ENCODE results near the gene WWOX. TPM values are rescaled to one million over a fixed set of nuclear protein-coding genes. Genes with fewer than 3 reads are reported as not detected.

Gene WWOX
- polyA plus RNA-seq, 1 donor from 2014 or later = 25.6 TPM

DNA sequence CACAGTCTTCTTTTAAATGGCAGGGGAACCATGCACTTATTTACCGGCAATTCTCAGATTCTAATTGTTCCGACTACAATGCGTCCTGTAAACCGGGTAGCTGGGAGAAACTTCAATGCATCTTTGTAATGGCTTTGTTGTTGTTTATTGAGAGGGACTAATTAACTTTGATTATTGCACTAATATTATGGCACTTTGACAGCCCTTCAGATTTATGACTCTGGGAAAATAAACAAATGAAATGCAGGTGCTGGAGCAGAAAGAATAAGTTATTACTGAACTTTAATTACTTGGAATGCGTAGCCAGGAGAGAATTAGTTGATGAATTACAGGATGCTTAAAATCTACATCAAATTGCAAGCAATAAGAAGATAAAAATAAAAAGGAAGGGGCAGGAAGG, 77.0 kb downstream of the WWOX start:
- Histone ChIP-seq H3K4me3 (ENCODE audit: low read length) (no peak overlapping the region), H3K27me3 (ENCODE audit: insufficient read depth, low read depth, low read length) (no peaks in the 10 kb centered on the region)

DNA sequence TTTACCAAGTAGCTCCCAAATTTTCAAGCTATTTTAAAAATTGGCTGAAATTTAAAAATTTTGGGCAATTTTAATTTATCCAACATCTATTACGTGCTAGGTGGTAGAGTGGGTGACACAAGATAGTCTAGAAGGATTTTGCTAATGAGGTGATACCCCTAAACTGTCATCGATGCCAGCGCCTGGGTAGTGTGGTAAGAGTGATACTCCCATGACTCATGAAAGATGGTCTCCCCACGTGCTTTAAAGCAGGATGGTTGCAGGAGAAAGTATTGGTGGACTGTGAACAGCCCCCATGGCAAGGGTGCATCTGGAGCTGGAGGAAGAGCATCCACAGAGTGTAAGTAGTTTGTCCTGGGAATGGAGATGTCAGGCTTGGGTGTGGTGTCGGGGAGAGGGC, 77.8 kb downstream of the WWOX start:
- H3F3A ChIP-seq (ENCODE audit: insufficient read depth, low read length, poor library complexity, severe bottlenecking) = no peaks in the 10 kb centered on the region
- H3K9me3 ChIP-seq (ENCODE audit: low read length) = no peaks in the 10 kb centered on the region
- no peak overlapping the region for H3K4me3 ChIP-seq (ENCODE audit: low read length)
- H3K9ac ChIP-seq (ENCODE audit: low read length) = no peak overlapping the region
- no peaks in the 10 kb centered on the region for H3K27me3 ChIP-seq (ENCODE audit: insufficient read depth, low read depth, low read length)
- no peaks in the 10 kb centered on the region for H3K9me2 ChIP-seq (ENCODE audit: insufficient read depth, low read length)
- no peaks in the 10 kb centered on the region for H4K20me1 ChIP-seq (ENCODE audit: insufficient read depth)
- no peaks in the 10 kb centered on the region for H3K79me2 ChIP-seq (replicated peaks; ENCODE audit: insufficient read depth, low read length)
- H2AFZ ChIP-seq (ENCODE audit: low read depth, low read length) = no peak overlapping the region
- no peak overlapping the region for H3K27ac ChIP-seq (ENCODE audit: low read length)
- no peaks in the 10 kb centered on the region for H3K36me3 ChIP-seq (ENCODE audit: insufficient read depth, low read length)
- TF ChIP-seq, protein P1, sequence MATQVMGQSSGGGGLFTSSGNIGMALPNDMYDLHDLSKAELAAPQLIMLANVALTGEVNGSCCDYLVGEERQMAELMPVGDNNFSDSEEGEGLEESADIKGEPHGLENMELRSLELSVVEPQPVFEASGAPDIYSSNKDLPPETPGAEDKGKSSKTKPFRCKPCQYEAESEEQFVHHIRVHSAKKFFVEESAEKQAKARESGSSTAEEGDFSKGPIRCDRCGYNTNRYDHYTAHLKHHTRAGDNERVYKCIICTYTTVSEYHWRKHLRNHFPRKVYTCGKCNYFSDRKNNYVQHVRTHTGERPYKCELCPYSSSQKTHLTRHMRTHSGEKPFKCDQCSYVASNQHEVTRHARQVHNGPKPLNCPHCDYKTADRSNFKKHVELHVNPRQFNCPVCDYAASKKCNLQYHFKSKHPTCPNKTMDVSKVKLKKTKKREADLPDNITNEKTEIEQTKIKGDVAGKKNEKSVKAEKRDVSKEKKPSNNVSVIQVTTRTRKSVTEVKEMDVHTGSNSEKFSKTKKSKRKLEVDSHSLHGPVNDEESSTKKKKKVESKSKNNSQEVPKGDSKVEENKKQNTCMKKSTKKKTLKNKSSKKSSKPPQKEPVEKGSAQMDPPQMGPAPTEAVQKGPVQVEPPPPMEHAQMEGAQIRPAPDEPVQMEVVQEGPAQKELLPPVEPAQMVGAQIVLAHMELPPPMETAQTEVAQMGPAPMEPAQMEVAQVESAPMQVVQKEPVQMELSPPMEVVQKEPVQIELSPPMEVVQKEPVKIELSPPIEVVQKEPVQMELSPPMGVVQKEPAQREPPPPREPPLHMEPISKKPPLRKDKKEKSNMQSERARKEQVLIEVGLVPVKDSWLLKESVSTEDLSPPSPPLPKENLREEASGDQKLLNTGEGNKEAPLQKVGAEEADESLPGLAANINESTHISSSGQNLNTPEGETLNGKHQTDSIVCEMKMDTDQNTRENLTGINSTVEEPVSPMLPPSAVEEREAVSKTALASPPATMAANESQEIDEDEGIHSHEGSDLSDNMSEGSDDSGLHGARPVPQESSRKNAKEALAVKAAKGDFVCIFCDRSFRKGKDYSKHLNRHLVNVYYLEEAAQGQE (IDR thresholded peaks at IDR 0.05; ENCODE audit: borderline replicate concordance) = no peak
- TF ChIP-seq, protein P2, sequence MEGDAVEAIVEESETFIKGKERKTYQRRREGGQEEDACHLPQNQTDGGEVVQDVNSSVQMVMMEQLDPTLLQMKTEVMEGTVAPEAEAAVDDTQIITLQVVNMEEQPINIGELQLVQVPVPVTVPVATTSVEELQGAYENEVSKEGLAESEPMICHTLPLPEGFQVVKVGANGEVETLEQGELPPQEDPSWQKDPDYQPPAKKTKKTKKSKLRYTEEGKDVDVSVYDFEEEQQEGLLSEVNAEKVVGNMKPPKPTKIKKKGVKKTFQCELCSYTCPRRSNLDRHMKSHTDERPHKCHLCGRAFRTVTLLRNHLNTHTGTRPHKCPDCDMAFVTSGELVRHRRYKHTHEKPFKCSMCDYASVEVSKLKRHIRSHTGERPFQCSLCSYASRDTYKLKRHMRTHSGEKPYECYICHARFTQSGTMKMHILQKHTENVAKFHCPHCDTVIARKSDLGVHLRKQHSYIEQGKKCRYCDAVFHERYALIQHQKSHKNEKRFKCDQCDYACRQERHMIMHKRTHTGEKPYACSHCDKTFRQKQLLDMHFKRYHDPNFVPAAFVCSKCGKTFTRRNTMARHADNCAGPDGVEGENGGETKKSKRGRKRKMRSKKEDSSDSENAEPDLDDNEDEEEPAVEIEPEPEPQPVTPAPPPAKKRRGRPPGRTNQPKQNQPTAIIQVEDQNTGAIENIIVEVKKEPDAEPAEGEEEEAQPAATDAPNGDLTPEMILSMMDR (IDR thresholded peaks at IDR 0.05; ENCODE audit: poor library complexity, severe bottlenecking) = no peak
- TF ChIP-seq EP300 (conservative IDR thresholded peaks at IDR 0.05; ENCODE audit: poor library complexity, severe bottlenecking) = no peak
- no peak for TF ChIP-seq SMC3 (conservative IDR thresholded peaks at IDR 0.05; ENCODE audit: poor library complexity)
- no peak for TF ChIP-seq MXI1 (conservative IDR thresholded peaks at IDR 0.05; ENCODE audit: poor library complexity, severe bottlenecking)
- TF ChIP-seq EZH2 (IDR thresholded peaks at IDR 0.05; ENCODE audit: borderline replicate concordance, insufficient read depth, low read length, poor library complexity, severe bottlenecking) = no peak
- H3K4me2 ChIP-seq (ENCODE audit: low read length) = no peak overlapping the region

More for the DNA sequence above, 77.0 kb downstream of the WWOX start:
- H4K20me1 ChIP-seq (ENCODE audit: insufficient read depth) = no peaks in the 10 kb centered on the region
- H3K27ac ChIP-seq (ENCODE audit: low read length) = no peak overlapping the region
- no peaks in the 10 kb centered on the region for H3K36me3 ChIP-seq (ENCODE audit: insufficient read depth, low read length)
- TF ChIP-seq POLR2AphosphoS5 (IDR thresholded peaks at IDR 0.05) (no peak), SMC3 (conservative IDR thresholded peaks at IDR 0.05; ENCODE audit: poor library complexity) (no peak), MXI1 (conservative IDR thresholded peaks at IDR 0.05; ENCODE audit: poor library complexity, severe bottlenecking) (no peak), RAD21 (conservative IDR thresholded peaks at IDR 0.05) (no peak), EP300 (conservative IDR thresholded peaks at IDR 0.05; ENCODE audit: poor library complexity, severe bottlenecking) (no peak)
- TF ChIP-seq, protein P2 (IDR thresholded peaks at IDR 0.05; ENCODE audit: poor library complexity, severe bottlenecking) = no peak
- no peak overlapping the region for H3K4me2 ChIP-seq (ENCODE audit: low read length)
- H3K9me2 ChIP-seq (ENCODE audit: insufficient read depth, low read length) = no peaks in the 10 kb centered on the region
- H3K9ac ChIP-seq (ENCODE audit: low read length) = no peak overlapping the region
- H3F3A ChIP-seq (ENCODE audit: insufficient read depth, low read length, poor library complexity, severe bottlenecking) = no peaks in the 10 kb centered on the region
- no peak overlapping the region for H2AFZ ChIP-seq (ENCODE audit: low read depth, low read length)
- no peaks in the 10 kb centered on the region for H3K79me2 ChIP-seq (replicated peaks; ENCODE audit: insufficient read depth, low read length)
- no peaks in the 10 kb centered on the region for H3K9me3 ChIP-seq (ENCODE audit: low read length)

All from neural cell (in vitro differentiated cells).